Endothelial cell of umbilical vein (primary cell): ENCODE data around the gene POU6F2. TPM values are rescaled to one million over a fixed set of nuclear protein-coding genes. Genes with fewer than 3 reads are reported as not detected.

ENCODE experiments used
- BruUV-seq: library from RNA; stranded (reverse); fragments of 400-500 nt; replicated peaks from 2 replicates; lab custom pipeline; 2021; lab: Mats Ljungman, UMichigan
- CTCF ChIA-PET: fragments of 300-600, 350-600 bp; sonication (Branson Sonifier 250); formaldehyde crosslinking; loops from one replicate; lab custom pipeline; 2021; ENCODE audit warnings: antibody characterized with exemption, inconsistent platforms; lab: Charles Lee
- POLR2A ChIA-PET: fragments of 300-600, 350-600 bp; sonication (Branson Sonifier 250); formaldehyde crosslinking; loops from one replicate; lab custom pipeline; 2021; ENCODE audit warnings: antibody characterized with exemption, inconsistent platforms; lab: Charles Lee
- DNase-seq: peaks from one replicate; pipeline ENCODE4 v3.0.0-alpha.2; 2011; ENCODE audit warnings: low read depth, low spot score
- FAIRE-seq: peaks from 2 replicates; lab custom pipeline; 2011; peaks lifted over from hg19 to GRCh38; lab: Jason Lieb, UNC
- H2AFZ ChIP-seq: 2 replicates; pipeline ENCODE4 v1.6.0; 2012; ENCODE audit warnings: low read depth, low read length, control low read depth, inconsistent platforms
- H3K27ac ChIP-seq: 2 replicates; pipeline ENCODE4 v1.5.1; 2011; ENCODE audit warnings: low read depth, mild to moderate bottlenecking, control low read depth, low read length, moderate library complexity; ENCODE audit not compliant: insufficient read depth
- H3K27me3 ChIP-seq, 2 experiments: 2 replicates each; pipeline versions ENCODE4 v1.6.0 to v1.6.1; 2011; ENCODE audit warnings: low read length in 2 of 2, mixed read lengths in 1 of 2; ENCODE audit not compliant: control insufficient read depth in 2 of 2, insufficient read depth in 2 of 2
- H3K36me3 ChIP-seq, 2 experiments: 2 replicates in 1 of 2; 3 replicates in 1 of 2; pipeline ENCODE4 v1.5.1; 2011; ENCODE audit warnings: low read length in 2 of 2, mild to moderate bottlenecking in 1 of 2, moderate library complexity in 1 of 2; ENCODE audit not compliant: control insufficient read depth in 2 of 2, insufficient read depth in 2 of 2; ENCODE audit errors: extremely low read depth in 1 of 2
- H3K4me1 ChIP-seq: 3 replicates; pipeline ENCODE4 v1.5.1; 2011; ENCODE audit warnings: mild to moderate bottlenecking, low read length; ENCODE audit not compliant: control insufficient read depth, insufficient read depth; ENCODE audit errors: extremely low read depth
- H3K4me2 ChIP-seq: 2 replicates; pipeline ENCODE4 v1.6.1; 2011; ENCODE audit warnings: low read length, control low read depth, mixed read lengths; ENCODE audit not compliant: insufficient read depth
- H3K4me3 ChIP-seq, 3 experiments: fragments of 200-600 bp in 1 of 3; sonication (generic), shearing (Covaris generic) in 1 of 3; replicated peaks in 1 of 3; 2 replicates each; pipeline ENCODE4 v1.5.1; 2011 to 2016; ENCODE audit warnings: control low read depth in 3 of 3, low read length in 3 of 3, mild to moderate bottlenecking in 2 of 3, inconsistent platforms in 1 of 3, low read depth in 1 of 3, moderate library complexity in 1 of 3; ENCODE audit not compliant: insufficient read depth in 1 of 3
- H3K79me2 ChIP-seq: 2 replicates; pipeline ENCODE4 v1.6.0; 2012; ENCODE audit warnings: low read length, inconsistent platforms; ENCODE audit not compliant: control insufficient read depth, insufficient read depth
- H3K9ac ChIP-seq: replicated peaks from 2 replicates; pipeline ENCODE3; 2011; ENCODE audit warnings: low read length, control low read depth; ENCODE audit not compliant: insufficient read depth; ENCODE audit errors: extremely low read depth
- H3K9me1 ChIP-seq: replicated peaks from 3 replicates; pipeline ENCODE4 v1.6.0; 2011; ENCODE audit warnings: mild to moderate bottlenecking, low read length; ENCODE audit not compliant: control insufficient read depth, insufficient read depth; ENCODE audit errors: extremely low read depth
- H3K9me3 ChIP-seq: replicated peaks from 2 replicates; pipeline ENCODE4 v1.5.1; 2012; ENCODE audit warnings: low read length, inconsistent platforms; ENCODE audit not compliant: control insufficient read depth, insufficient read depth
- H4K20me1 ChIP-seq: replicated peaks from 2 replicates; pipeline ENCODE3; 2011; ENCODE audit warnings: mild to moderate bottlenecking, low read length; ENCODE audit not compliant: control insufficient read depth, insufficient read depth; ENCODE audit errors: extremely low read depth
- CTCF ChIP-seq, 2 donors: IDR thresholded peaks; 1 replicate in 1 of 2; 2 replicates in 1 of 2; pipeline ENCODE4 v1.5.1; 2011; ENCODE audit warnings: low read length in 2 of 2, mild to moderate bottlenecking in 2 of 2, moderate library complexity in 2 of 2, control low read depth in 1 of 2, inconsistent platforms in 1 of 2, low read depth in 1 of 2; ENCODE audit not compliant: insufficient read depth in 1 of 2; ENCODE audit errors: extremely low read depth in 1 of 2
- EZH2 ChIP-seq: IDR thresholded peaks from 2 replicates; pipeline ENCODE4 v1.6.1; 2012; ENCODE audit warnings: borderline replicate concordance, low read depth, mild to moderate bottlenecking, moderate library complexity, low read length, inconsistent platforms; ENCODE audit not compliant: severe bottlenecking
- FOS ChIP-seq: IDR thresholded peaks from 2 replicates; pipeline ENCODE4 v1.6.1; 2011; ENCODE audit warnings: mild to moderate bottlenecking, low read length, moderate library complexity, borderline replicate concordance; ENCODE audit not compliant: insufficient read depth
- GATA2 ChIP-seq: IDR thresholded peaks from 2 replicates; pipeline ENCODE4 v1.7.0; 2011; ENCODE audit warnings: low read depth, mild to moderate bottlenecking, moderate library complexity, mixed read lengths, low read length; ENCODE audit not compliant: insufficient read length, insufficient read depth
- JUN ChIP-seq: IDR thresholded peaks from 2 replicates; pipeline ENCODE4 v1.6.1; 2011; ENCODE audit warnings: borderline replicate concordance, low read depth; ENCODE audit not compliant: insufficient read length, insufficient read depth
- MYC ChIP-seq: IDR thresholded peaks from one replicate; pipeline ENCODE4 v1.6.1; 2011; ENCODE audit warnings: mild to moderate bottlenecking, low read depth, low read length
- POLR2A ChIP-seq: IDR thresholded peaks from 2 replicates; pipeline ENCODE4 v1.6.1; 2012; ENCODE audit warnings: low read depth, mild to moderate bottlenecking, control low read depth, low read length
- POLR2AphosphoS5 ChIP-seq: IDR thresholded peaks from 2 replicates; pipeline ENCODE4 v1.6.1; 2012; ENCODE audit warnings: low read depth, mild to moderate bottlenecking, control low read depth, low read length, moderate library complexity; ENCODE audit not compliant: insufficient read depth
- dilution Hi-C: fragments of 300-500 bp; cut with MboI; formaldehyde crosslinking; loops from one replicate; pipeline ENCODE4 v1.15.0; 2019; ENCODE audit warnings: low sequenced_read_pairs; ENCODE audit not compliant: extremely low pct_ligation_motif_present
- intact Hi-C: fragments of 100-400 bp; cut with micrococcal nuclease; formaldehyde crosslinking; loops from one replicate; pipeline ENCODE4 v1.10.0; 2022
- polyA plus RNA-seq, 4 experiments: library from polyadenylated mRNA; depleted of rRNA in 3 of 4; stranded (reverse) in 3 of 4; unstranded in 1 of 4; fragments of >200 nt; gene quantifications; 2 replicates each; pipeline versions ENCODE4 v1.2.1 to v1.2.3, GENCODE V29; 2011 to 2012; ENCODE audit warnings: missing spikeins in 1 of 4
- total RNA-seq: library from RNA; stranded (reverse); gene quantifications from 2 replicates; pipeline ENCODE4 v1.2.3, GENCODE V29; 2021
- TF ChIP-seq, protein P1 (sequence below): IDR thresholded peaks from 2 replicates; pipeline ENCODE4 v1.6.1; 2011; ENCODE audit not compliant: insufficient read depth, insufficient read length

The POU6F2 gene
- total and polyA plus RNA-seq, 2 donors (not counting 3 experiments of a cell fraction or from before 2014, with no cell fraction given) = 0.29 TPM; not detected in 1

DNA sequence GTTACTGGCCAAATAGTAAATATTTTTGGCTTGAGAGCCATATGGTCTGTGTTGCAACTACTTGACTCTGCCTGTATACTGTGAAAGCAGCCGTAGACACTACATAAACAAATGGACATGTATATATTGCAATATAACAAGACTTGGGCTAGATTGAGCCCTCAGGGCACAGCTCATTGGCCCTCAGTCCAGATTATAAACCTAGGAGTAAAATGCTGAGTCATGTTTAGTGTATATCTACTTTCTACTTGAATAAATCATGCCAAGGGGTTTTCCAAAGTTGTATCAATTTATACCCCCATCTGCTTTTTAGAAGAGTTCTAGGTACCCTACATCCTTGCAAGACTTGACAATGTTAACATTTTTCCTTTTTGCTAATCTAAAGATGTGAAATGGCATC, 27.4 kb upstream of the POU6F2 start:
- POLR2A ChIA-PET = no interaction called here
- no TSS peak for BruUV-seq
- H3K36me3 ChIP-seq = no peaks in the 10 kb centered on the region
- dilution Hi-C loops (no loop called here), intact Hi-C loops (no loop called here)
- H3K79me2 ChIP-seq = no peaks in the 10 kb centered on the region
- DNase-seq (no peak), FAIRE-seq (no peak)
- H3K9ac ChIP-seq = no peak overlapping the region
- H3K9me3 ChIP-seq = no peaks in the 10 kb centered on the region
- TF ChIP-seq JUN = no peak
- TF ChIP-seq, protein P1, sequence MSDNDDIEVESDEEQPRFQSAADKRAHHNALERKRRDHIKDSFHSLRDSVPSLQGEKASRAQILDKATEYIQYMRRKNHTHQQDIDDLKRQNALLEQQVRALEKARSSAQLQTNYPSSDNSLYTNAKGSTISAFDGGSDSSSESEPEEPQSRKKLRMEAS = no peak
- TF ChIP-seq CTCF (IDR thresholded peaks at IDR 0.05; ENCODE audit: extremely low read depth in 1 of 2, insufficient read depth in 1 of 2, low read depth in 1 of 2, low read length in 2 of 2) = no peak
- TF ChIP-seq POLR2A = no peak
- no peak for TF ChIP-seq GATA2
- no peak for TF ChIP-seq EZH2
- TF ChIP-seq MYC = no peak
- no peak for TF ChIP-seq POLR2AphosphoS5
- TF ChIP-seq FOS = no peak
- no peak overlapping the region for H3K27ac ChIP-seq
- H4K20me1 ChIP-seq = no peaks in the 10 kb centered on the region
- no peaks in the 10 kb centered on the region for H3K27me3 ChIP-seq
- no peak overlapping the region for H2AFZ ChIP-seq
- no peak overlapping the region for H3K4me2 ChIP-seq
- CTCF ChIA-PET = interaction anchor here (0.5 kb wide), 1 partner anchor 17 kb away, joined by 3 read pairs; no protein-coding TSS in a partner anchor
- no peaks in the 10 kb centered on the region for H3K9me1 ChIP-seq
- H3K4me3 ChIP-seq = no peak overlapping the region
- no peaks in the 10 kb centered on the region for H3K4me1 ChIP-seq
